H1 (cell line): ENCODE data around the gene CAVIN1. TPM values are rescaled to one million over a fixed set of nuclear protein-coding genes. Genes with fewer than 3 reads are reported as not detected.

ENCODE experiments used
- CTCF ChIA-PET: fragments of 300-600 bp; sonication (Branson Sonifier 250); formaldehyde crosslinking; loops from one replicate; lab custom pipeline; 2021; ENCODE audit not compliant: partially characterized antibody; lab: Charles Lee
- POLR2A ChIA-PET: fragments of 300-600 bp; sonication (Branson Sonifier 250); formaldehyde crosslinking; loops from one replicate; lab custom pipeline; 2021; ENCODE audit warnings: inconsistent platforms; ENCODE audit not compliant: partially characterized antibody; lab: Charles Lee
- DNase-seq, 2 experiments: peaks; one replicate each; pipeline versions ENCODE4 v3.0.0 to v3.0.0-alpha.2; 2010 to 2022; ENCODE audit warnings: low spot score in 2 of 2, low read depth in 1 of 2, mixed read lengths in 1 of 2
- FAIRE-seq: peaks from 2 replicates; lab custom pipeline; 2011; peaks lifted over from hg19 to GRCh38; lab: Jason Lieb, UNC
- H2AFZ ChIP-seq: 2 replicates; pipeline ENCODE4 v1.8.1; 2012; ENCODE audit warnings: low read length, inconsistent platforms
- H2AK5ac ChIP-seq: 2 replicates; pipeline ENCODE4 v1.6.1; 2013; ENCODE audit warnings: low read depth, low read length
- H2BK120ac ChIP-seq: replicated peaks from 2 replicates; pipeline ENCODE3; 2013; ENCODE audit warnings: low read depth, low read length, inconsistent platforms
- H2BK12ac ChIP-seq: 2 replicates; pipeline ENCODE4 v1.6.1; 2013; ENCODE audit warnings: low read depth, low read length
- H2BK15ac ChIP-seq: 2 replicates; pipeline ENCODE4 v1.6.1; 2013; ENCODE audit warnings: low read length
- H2BK20ac ChIP-seq: 2 replicates; pipeline ENCODE4 v1.6.1; 2013; ENCODE audit warnings: low read length
- H2BK5ac ChIP-seq: 2 replicates; pipeline ENCODE4 v1.6.1; 2013; ENCODE audit warnings: low read depth, low read length
- H3K14ac ChIP-seq: 2 replicates; pipeline ENCODE4 v1.6.1; 2013; ENCODE audit warnings: inconsistent platforms; ENCODE audit not compliant: insufficient read length
- H3K18ac ChIP-seq: 2 replicates; pipeline ENCODE4 v1.6.1; 2013; ENCODE audit warnings: low read length; ENCODE audit errors: extremely low read depth
- H3K23ac ChIP-seq: 2 replicates; pipeline ENCODE4 v1.6.1; 2013; ENCODE audit warnings: inconsistent platforms; ENCODE audit not compliant: insufficient read length
- H3K23me2 ChIP-seq: 2 replicates; pipeline ENCODE4 v1.6.1; 2013; ENCODE audit warnings: low read depth, low read length
- H3K27ac ChIP-seq: 2 replicates; pipeline ENCODE4 v1.6.1; 2011; ENCODE audit warnings: low read depth, low read length, inconsistent platforms
- H3K27me3 ChIP-seq, 4 experiments: replicated peaks in 1 of 4; 1 replicate in 1 of 4; 2 replicates in 3 of 4; pipeline versions ENCODE4 v1.6.1 to v1.8.1; 2011 to 2013; ENCODE audit warnings: low read length in 3 of 4, mild to moderate bottlenecking in 3 of 4, inconsistent platforms in 2 of 4, mixed read lengths in 2 of 4, moderate library complexity in 1 of 4; ENCODE audit not compliant: control insufficient read depth in 3 of 4, insufficient read depth in 3 of 4; ENCODE audit errors: extremely low read depth in 1 of 4
- H3K36me3 ChIP-seq, 4 experiments: 2 replicates each; pipeline versions ENCODE4 v1.6.1 to v1.8.1; 2011 to 2013; ENCODE audit warnings: mild to moderate bottlenecking in 4 of 4, low read length in 3 of 4, moderate library complexity in 2 of 4, control low read depth in 1 of 4, inconsistent platforms in 1 of 4; ENCODE audit not compliant: insufficient read depth in 4 of 4, control insufficient read depth in 2 of 4
- H3K4ac ChIP-seq: replicated peaks from 2 replicates; pipeline ENCODE3; 2013; ENCODE audit warnings: low read length, low read depth, mixed read lengths, inconsistent platforms; ENCODE audit not compliant: insufficient read length
- H3K4me1 ChIP-seq, 4 experiments: replicated peaks in 1 of 4; 1 replicate in 1 of 4; 2 replicates in 3 of 4; pipeline versions ENCODE4 v1.6.1 to v1.8.1; 2011 to 2013; ENCODE audit warnings: low read length in 3 of 4, inconsistent platforms in 2 of 4, mixed read lengths in 1 of 4; ENCODE audit not compliant: insufficient read depth in 4 of 4, control insufficient read depth in 3 of 4
- H3K4me2 ChIP-seq, 2 experiments: 2 replicates each; pipeline versions ENCODE4 v1.6.1 to v1.8.1; 2011 to 2013; ENCODE audit warnings: low read depth in 2 of 2, low read length in 2 of 2, control low read depth in 1 of 2, inconsistent platforms in 1 of 2, mild to moderate bottlenecking in 1 of 2; ENCODE audit not compliant: insufficient read depth in 1 of 2
- H3K4me3 ChIP-seq, 4 experiments: fragments of 200-600, 300-600 bp in 1 of 4; sonication (generic), shearing (Covaris generic), sonication (Bioruptor Twin) in 1 of 4; 2 replicates each; pipeline versions ENCODE4 v1.5.1 to v1.8.1; 2011 to 2016; ENCODE audit warnings: low read length in 4 of 4, low read depth in 3 of 4, control low read depth in 2 of 4, inconsistent platforms in 2 of 4, mild to moderate bottlenecking in 2 of 4, mixed read lengths in 1 of 4, moderate library complexity in 1 of 4; ENCODE audit not compliant: insufficient read depth in 2 of 4; ENCODE audit errors: extremely low read depth in 1 of 4
- H3K56ac ChIP-seq: replicated peaks from 2 replicates; pipeline ENCODE3; 2013; ENCODE audit warnings: low read depth, mild to moderate bottlenecking, mixed read lengths, low read length, inconsistent platforms; ENCODE audit not compliant: insufficient read length
- H3K79me1 ChIP-seq: 2 replicates; pipeline ENCODE4 v1.6.1; 2013; ENCODE audit warnings: low read depth, low read length, control low read depth
- H3K79me2 ChIP-seq, 2 experiments: 2 replicates each; pipeline versions ENCODE4 v1.6.1 to v1.8.1; 2012 to 2013; ENCODE audit warnings: low read length in 2 of 2, mild to moderate bottlenecking in 2 of 2, inconsistent platforms in 1 of 2; ENCODE audit not compliant: insufficient read depth in 2 of 2, control insufficient read depth in 1 of 2
- H3K9ac ChIP-seq, 4 experiments: replicated peaks in 1 of 4; 1 replicate in 1 of 4; 2 replicates in 3 of 4; pipeline versions ENCODE4 v1.6.1 to v1.8.1; 2011 to 2013; ENCODE audit warnings: low read depth in 3 of 4, low read length in 3 of 4, control low read depth in 2 of 4, mild to moderate bottlenecking in 2 of 4, moderate library complexity in 2 of 4, inconsistent platforms in 1 of 4; ENCODE audit errors: extremely low read depth in 1 of 4
- H3K9me3 ChIP-seq, 2 experiments: 2 replicates each; pipeline versions ENCODE4 v1.6.1 to v1.8.1; 2012 to 2013; ENCODE audit warnings: mild to moderate bottlenecking in 2 of 2, moderate library complexity in 2 of 2, control low read depth in 1 of 2, inconsistent platforms in 1 of 2, low read depth in 1 of 2, low read length in 1 of 2, mixed read lengths in 1 of 2; ENCODE audit not compliant: insufficient read depth in 2 of 2
- H4K20me1 ChIP-seq, 2 experiments: replicated peaks in 1 of 2; 2 replicates each; pipeline versions ENCODE3 to v1.8.1; 2011 to 2013; ENCODE audit warnings: inconsistent platforms in 2 of 2, low read length in 2 of 2, mild to moderate bottlenecking in 1 of 2; ENCODE audit not compliant: insufficient read depth in 2 of 2, control insufficient read depth in 1 of 2
- H4K5ac ChIP-seq: 2 replicates; pipeline ENCODE4 v1.6.1; 2013; ENCODE audit warnings: low read length, low read depth, mixed read lengths, inconsistent platforms; ENCODE audit not compliant: insufficient read length
- H4K8ac ChIP-seq: 2 replicates; pipeline ENCODE4 v1.8.0; 2013; ENCODE audit warnings: mild to moderate bottlenecking, moderate library complexity, low read length, inconsistent platforms; ENCODE audit not compliant: insufficient read depth; ENCODE audit errors: extremely low read depth
- H4K91ac ChIP-seq: replicated peaks from 2 replicates; pipeline ENCODE3; 2013; ENCODE audit warnings: low read length, mixed read lengths, inconsistent platforms; ENCODE audit not compliant: insufficient read length
- KDM1A ChIP-seq: fragments of 200-600, 300-600 bp; sonication (generic); IDR thresholded peaks from 2 replicates; pipeline ENCODE4 v1.7.1; 2016; ENCODE audit warnings: mild to moderate bottlenecking, low read length, borderline replicate concordance
- TCF12 ChIP-seq: IDR thresholded peaks from 2 replicates; pipeline ENCODE4 v1.6.1; 2011; ENCODE audit warnings: low read depth, mild to moderate bottlenecking, low read length
- polyA plus RNA-seq, 7 experiments: library from polyadenylated mRNA; depleted of rRNA in 3 of 7; stranded (reverse) in 5 of 7; unstranded in 2 of 7; fragments of >200 nt in 5 of 7; fragments of 200-250 nt in 2 of 7; gene quantifications; 1 replicate in 5 of 7; 2 replicates in 1 of 7; 4 replicates in 1 of 7; pipeline versions ENCODE4 v1.2.1 to v1.2.3, GENCODE V29; 2011 to 2013; ENCODE audit warnings: missing spikeins in 2 of 7, mixed read lengths in 2 of 7
- total RNA-seq: library from RNA; stranded (reverse); fragmentation: NEBNext Ultra II Directional; extraction: Animal tissue kit (Norgen Biotek cat#: 25700); gene quantifications from 2 replicates; pipeline ENCODE4 v1.2.1, GENCODE V29; 2021

Gene CAVIN1
- total and polyA plus RNA-seq, 2 of the 8 experiments (the other 6 are each of a cell fraction or from before 2014, with no cell fraction given), result 16.2 to 41.6 TPM

DNA sequence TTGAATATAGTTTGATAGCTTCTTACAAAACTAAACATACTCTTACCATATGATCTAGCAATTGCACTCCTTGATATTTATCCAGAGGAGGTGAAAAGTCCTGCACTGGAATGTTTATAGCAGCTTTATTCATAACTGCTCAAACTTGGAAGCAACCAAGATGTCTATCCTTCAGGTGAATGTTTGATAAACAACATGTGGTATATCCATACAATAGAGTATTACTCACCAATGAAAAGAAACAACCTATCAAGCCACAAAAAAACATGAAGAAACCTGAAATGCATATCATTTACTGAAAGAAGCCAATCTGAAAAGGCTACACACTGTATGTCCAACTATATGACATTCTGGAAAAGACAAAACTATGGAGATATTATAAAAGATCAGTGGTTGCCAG is 50.9 kb downstream of the CAVIN1 start:
- no peaks in the 10 kb centered on the region; the same call in 1 of the 2 replicates for H3K23me2 ChIP-seq
- peaks cover 2 to 4% of the 10 kb centered on the region in 2 experiments; a peak in 1 of 4 replicates for H3K9me3 ChIP-seq
- H2BK120ac ChIP-seq, result no peak overlapping the region
- no peak overlapping the region for H2BK5ac ChIP-seq
- no peak overlapping the region for H3K4me2 ChIP-seq
- H3K79me1 ChIP-seq, result peaks cover 3% of the 10 kb centered on the region; the same call in 1 of the 2 replicates
- CTCF ChIA-PET, result interaction anchor here (0.6 to 0.9 kb wide), 2 partner anchors 51 to 597 kb away, joined by 3 read pairs; no protein-coding TSS in a partner anchor
- no peak overlapping the region for H3K4ac ChIP-seq
- H3K56ac ChIP-seq, result no peak overlapping the region
- H2BK20ac ChIP-seq, result no peak overlapping the region
- H3K14ac ChIP-seq, result no peak overlapping the region
- POLR2A ChIA-PET, result no interaction called here
- no peaks in the 10 kb centered on the region for H4K20me1 ChIP-seq
- no peaks in the 10 kb centered on the region for H3K27me3 ChIP-seq
- H3K18ac ChIP-seq, result no peak overlapping the region
- H3K79me2 ChIP-seq, result peaks cover 3 to 84% of the 10 kb centered on the region in 2 experiments; a peak in 3 of 4 replicates
- no peak overlapping the region for H3K9ac ChIP-seq
- no peak overlapping the region for H2AFZ ChIP-seq
- H4K5ac ChIP-seq, result no peak overlapping the region
- H3K23ac ChIP-seq, result no peak overlapping the region
- no peak for TF ChIP-seq TCF12
- 0 out of 2 replicates have a peak, but pooled peaks have one; percentile 28 for TF ChIP-seq KDM1A
- H4K8ac ChIP-seq, result no peak overlapping the region
- H2BK15ac ChIP-seq, result no peak overlapping the region
- H3K4me3 ChIP-seq, result no peak overlapping the region
- H2AK5ac ChIP-seq, result no peak overlapping the region
- H3K36me3 ChIP-seq, result peaks cover 0 to 5% (median 2%) of the 10 kb centered on the region in 4 experiments; a peak in 2 of 8 replicates
- peaks cover 0 to 4% (median 2%) of the 10 kb centered on the region in 4 experiments; a peak in 2 of 7 replicates for H3K4me1 ChIP-seq
- no peak overlapping the region for H3K27ac ChIP-seq
- no peak for DNase-seq
- no peak overlapping the region for H4K91ac ChIP-seq
- no peak overlapping the region for H2BK12ac ChIP-seq
- FAIRE-seq, result no peak
